Ureter (tissue), 1 donor: Measurements from ENCODE around the gene HS6ST3. TPM values are rescaled to one million over a fixed set of nuclear protein-coding genes. Genes with fewer than 3 reads are reported as not detected.
A peak's percentile ranks its signal among the peaks of the same experiment; 100 is the strongest.

Source experiments
- DNase-seq: peaks from one replicate; pipeline ENCODE4 v3.0.0-alpha.2; 2020; ENCODE audit warnings: low spot score
- total RNA-seq: library from RNA; stranded (reverse); gene quantifications from one replicate; pipeline ENCODE4 v1.2.4, GENCODE V29; 2023
- donor health status: DM: yes; HTN: yes; CAD: no.

HS6ST3 gene
- total RNA-seq, 1 donor from 2014 or later: 4.4 TPM

DNA sequence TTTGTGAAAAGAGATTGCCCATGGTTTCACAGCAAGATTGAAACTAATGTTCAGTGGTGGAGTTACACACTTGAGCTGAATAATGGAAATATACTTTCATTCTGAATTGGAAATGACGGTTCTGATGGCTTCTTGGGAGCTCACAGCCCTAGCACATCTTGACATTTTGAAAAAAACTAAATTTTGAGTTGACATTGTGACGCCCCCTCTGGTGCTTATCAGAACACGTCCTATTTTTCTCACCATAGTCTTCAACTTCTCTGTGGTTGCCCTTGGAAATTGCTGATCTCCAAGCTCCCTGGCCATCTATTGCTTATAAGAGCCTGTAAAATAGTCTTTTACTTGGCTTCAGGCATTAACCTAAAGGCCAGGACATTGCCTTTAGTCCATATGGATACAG, 702.3 kb downstream of the HS6ST3 start:
- no peak for DNase-seq

DNA sequence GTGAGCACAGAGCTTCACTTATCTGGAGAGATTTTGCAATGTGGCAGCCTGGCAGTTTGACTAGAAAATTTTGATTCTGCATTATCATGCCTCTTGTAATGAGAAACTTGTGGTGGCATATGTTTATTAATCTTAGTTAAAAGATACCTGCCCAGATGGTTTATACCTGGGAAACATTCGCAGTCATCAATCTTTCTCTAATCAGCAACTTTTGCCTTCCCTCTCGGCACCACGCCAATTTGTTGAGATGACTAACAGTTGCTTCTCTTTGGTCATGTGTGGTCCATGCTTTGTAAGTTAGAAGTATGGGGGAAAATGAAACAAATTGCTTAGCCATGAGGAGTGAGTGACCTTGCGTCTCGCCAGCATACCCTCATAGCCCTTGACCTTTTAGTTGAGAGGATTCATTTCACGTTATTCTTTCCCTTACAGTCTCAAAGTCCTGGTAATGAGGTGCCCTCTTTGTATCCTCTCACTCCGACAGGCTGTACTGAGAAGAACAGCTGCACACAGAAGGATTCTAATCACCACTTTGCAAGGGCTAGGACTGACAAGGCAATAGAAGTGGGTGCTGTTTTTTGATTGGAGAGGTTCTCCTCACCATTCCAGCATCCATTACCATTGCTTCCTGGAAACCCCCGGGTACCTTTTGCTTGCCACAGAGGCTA, 703.0 kb downstream of the HS6ST3 start:
- peak; percentile 45 for DNase-seq

DNA sequence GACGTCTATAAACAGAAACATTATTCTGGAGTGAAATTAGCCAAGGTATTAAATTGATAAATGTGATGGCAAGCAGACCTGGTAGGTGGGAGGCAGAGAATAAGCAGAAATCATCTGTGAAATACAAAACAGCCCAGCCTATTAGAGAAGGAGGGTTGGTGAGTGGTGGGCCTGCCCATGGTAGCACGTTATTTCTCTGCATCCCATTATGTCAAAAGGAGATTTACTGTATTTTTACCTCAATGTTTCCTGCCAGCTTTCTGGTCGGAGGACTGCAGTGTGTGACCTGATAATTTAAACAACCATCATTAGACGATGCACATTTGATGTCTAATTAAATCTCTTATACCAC, 703.5 kb downstream of the HS6ST3 start:
- DNase-seq: no peak

DNA sequence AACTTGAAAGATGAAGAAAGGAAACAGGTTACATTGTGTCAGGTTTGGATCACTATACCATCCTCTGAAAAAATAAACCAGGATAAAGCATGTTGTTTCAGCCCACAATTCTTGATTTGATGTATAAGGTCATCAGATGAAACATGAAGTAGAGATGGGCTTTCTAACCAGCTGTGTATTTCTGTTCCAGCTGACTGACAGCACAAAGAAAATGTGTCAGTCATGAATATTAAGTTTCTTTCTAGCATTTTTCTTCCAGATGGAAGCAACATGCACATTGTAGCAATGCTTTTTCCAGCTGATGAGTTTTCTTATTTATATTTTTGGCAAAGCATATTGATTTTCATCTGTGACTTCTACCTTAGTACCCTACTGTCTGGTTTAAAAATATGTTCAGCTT, 704.8 kb downstream of the HS6ST3 start:
- no peak for DNase-seq

DNA sequence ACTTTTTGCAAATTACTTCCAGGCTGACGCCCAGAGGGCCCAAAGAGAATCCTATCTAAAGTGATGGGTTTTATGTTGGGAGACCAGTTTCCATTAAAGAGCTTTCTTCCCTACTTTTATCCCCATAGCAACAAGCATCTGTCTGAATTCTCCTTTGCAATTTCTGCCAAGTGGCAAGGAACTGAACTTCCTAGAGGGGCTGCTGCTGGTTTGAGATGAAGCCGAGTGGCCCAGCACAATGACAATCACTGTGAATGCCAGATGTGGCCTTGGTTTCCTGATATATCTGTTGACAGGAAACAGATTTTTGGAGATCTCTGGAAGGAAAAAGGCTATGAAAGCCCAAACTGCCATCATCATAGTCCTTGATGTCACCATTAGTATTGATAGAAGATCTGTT, 705.8 kb downstream of the HS6ST3 start:
- DNase-seq: no peak

DNA sequence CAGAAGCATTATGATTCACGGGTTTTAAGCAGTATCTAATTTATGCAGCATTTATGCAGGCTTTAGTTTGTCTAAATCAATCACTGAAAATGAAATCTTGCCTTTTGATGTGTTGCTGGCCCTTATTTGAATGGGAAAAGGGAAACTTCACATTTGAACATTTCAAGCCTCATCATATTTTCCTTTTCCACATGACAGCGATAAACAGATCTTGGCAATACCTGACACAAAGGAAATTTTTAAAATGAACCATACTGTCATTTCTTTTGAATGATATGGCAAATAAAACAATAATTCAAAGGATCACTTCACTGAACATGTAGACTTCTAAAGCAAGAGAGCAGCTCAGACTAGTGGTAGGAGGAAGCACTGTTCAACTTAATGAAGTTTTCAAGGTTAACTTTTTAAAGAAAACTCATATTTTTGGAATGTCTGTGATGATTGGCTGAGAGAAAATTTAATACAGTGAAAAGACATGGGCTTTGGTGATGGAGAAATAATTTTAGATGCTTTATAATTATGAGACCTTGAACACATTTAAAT, 706.3 kb downstream of the HS6ST3 start:
- no peak for DNase-seq

DNA sequence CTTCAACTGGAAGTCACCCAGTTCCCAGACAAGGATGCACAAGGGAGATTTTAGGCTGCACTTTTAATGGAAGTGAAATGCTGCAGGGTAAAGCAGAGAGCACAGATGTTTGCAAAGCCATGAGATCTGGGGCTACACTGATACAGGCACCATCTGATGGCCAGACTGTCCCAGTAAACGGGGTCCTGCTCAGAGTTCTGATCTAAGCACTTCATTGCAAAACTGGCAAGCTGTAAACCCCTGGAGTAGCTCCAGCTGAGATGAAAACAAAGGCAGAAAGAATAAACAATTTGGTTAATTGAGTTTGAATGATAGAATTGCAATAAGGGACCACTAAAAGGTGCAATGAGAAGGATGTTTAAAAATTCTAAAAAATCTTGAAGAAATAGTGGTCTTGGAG, 707.2 kb downstream of the HS6ST3 start:
- DNase-seq: no peak

DNA sequence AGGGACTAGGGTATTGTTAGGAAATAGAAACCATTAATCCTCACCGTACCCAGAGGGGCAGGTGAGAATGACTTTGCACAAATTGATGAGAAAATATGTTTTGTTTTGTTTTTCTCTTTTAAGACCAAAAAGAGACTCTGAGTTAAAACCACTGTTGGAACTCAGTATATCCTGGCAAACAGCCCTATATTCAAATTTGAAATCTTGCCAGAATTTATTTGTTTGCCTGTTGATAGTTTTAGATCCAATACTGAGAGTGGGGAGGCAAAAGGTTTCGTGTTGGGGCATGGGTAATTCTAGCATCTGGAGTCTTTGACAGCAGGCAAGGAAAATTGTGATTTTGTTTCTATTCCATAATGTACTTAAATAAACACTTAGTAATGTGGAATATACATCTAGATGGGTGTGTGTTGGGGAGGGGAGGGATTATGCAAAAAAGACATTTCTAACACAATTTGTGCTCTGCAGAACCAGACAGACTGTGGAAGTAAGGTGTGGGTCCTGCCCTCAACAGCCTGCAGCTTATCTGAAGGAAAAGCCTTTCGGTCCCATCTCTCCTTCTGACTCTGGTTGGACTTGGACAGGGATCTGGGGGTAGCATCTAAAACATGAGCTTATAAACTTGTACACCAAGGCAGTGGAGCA, 713.7 kb downstream of the HS6ST3 start:
- no peak for DNase-seq

DNA sequence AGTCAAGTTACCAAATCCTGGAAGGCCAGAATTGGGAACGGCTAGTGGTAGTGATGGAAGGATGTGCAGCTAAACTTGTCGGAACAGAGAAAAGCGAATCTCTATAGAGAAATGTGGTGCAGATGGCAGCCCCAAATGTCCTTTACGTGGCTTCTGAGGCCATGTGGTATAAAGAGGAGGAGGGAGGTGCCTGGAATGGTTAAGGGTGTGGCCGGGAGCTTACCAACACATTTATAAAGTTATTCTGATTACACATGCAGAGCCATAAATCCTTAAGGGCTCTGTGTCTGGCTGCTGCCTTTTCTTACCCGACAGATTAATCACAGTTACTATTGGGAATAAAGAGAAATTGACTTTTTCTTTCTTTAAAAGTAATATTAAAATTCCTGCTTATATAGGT, 714.3 kb downstream of the HS6ST3 start:
- DNase-seq: no peak

DNA sequence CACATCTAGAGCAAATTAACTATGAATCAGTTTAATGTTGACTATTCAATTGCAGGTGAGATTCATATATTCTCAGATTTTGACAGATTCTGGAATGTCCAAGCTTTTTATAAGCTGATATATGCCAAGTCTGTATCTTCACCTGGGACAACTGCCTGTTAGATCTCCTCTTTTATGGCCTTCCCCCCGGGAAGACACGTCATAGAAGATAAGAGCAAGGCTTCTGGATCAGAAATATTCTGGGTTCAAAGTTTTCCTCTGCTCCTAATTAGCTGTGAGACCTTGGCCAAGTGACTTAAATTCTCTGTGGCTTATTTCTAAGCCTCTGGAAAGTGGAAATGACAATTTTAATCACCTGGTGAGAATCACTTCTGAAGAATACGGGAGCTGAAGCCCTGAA, 716.8 kb downstream of the HS6ST3 start:
- DNase-seq: no peak

DNA sequence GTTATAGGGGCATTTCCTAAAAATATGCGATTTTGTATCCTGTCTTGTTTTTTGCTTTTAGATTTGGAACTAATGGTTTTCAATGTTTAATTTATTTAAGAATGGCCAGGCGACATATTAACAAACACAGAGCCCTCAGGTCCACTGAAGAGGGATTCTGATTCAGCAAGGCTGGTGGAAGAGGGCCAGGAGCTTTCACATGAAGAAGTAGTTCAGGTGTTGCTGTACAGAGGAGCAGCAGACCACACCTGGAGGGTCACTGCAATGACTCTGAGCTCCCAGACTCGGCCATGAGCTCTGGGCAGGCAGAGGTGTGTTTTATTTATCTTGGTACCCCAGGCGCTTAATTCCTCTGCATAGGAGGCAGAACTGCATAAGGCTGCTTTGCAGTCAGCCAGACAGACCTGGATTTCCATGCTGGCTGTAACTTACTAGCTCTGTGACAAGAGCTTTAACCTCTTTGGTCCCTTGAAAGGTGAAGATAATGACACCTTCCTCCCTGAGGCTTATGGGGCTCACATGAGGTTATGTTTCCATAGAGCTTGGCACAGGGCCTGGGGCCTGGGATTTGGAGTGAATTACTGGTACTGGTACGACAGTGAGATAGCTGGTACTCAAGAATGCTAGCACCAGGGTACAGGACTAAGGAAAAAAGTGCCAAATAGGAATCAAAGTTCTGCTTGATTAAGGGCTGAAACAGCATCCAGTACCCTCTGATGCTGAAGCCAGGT, 719.6 kb downstream of the HS6ST3 start:
- no peak for DNase-seq

DNA sequence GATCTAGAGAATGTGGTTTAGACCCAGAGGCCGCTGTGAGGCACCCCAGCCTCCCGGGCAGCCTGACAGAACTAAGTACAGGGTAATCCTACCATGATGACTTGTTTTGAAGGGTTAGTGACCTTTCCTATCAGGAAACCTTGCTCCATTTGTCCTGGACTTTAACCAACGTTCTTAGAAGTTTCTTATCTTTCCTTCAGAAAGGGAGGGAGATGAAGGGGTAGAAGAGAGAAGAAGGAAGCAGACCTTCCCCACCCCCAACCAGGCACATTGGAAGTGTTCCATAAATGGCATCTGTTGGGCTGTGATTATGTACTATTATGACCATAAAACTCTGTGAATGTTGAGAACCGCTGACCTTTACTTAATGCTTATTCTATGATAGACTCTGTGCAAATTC, 720.2 kb downstream of the HS6ST3 start:
- DNase-seq: no peak

DNA sequence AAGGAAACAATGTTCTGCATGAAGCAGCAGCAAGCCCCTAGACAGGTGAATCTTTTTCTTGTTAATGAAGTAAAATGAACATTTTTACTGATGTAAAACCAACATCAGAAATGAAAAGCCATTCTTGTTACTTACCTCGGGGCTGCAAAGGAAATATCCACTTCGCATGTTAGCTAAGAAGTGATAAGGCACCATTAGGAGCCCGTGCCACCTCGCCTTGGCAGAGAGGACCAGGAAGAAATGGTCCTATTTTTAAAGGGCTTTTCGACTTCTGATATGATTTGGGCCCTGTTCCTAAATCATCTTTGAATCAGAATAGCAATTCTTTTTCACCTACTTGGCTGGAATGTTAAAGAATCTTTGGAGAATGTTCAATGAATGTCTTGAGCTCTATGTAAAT, 721.1 kb downstream of the HS6ST3 start:
- no peak for DNase-seq

DNA sequence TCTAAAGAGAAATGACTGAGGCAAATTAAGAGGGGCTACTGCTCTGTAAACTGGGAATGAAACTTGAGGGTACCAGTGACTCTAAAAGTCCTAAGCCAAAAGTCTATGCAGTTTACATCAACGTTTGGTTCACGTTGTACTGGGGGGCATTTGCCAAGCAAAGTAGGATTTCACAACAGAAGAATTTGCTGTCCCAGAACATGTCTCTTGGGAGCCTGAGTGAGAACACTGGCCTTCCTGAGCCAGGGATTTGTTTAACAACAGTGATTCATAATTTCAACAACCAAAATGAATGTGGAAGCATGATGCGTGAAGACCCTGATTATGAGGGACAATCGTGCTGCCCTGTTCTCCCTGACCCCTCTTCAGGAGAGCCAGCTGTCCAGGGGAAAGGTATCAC, 726.4 kb downstream of the HS6ST3 start:
- no peak for DNase-seq

DNA sequence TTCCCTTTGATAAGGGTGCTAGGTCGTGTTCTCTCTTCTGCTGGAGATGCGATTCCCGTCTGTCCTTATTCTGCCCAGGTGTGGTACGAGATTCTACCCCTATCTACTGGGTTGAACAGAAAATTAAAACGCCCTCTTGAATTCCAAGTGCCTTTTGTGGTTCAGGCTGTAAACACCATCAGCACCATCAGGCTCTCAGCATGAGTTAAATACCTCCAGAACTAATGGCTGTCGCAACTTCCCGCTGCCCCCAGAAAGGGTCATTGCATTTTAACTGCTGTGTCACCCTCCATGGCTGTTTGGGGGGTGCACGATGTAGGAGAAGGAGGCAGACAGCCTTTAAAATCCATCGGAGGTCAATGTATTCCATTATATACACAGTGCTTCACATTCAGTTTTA, 727.0 kb downstream of the HS6ST3 start:
- DNase-seq: no peak

DNA sequence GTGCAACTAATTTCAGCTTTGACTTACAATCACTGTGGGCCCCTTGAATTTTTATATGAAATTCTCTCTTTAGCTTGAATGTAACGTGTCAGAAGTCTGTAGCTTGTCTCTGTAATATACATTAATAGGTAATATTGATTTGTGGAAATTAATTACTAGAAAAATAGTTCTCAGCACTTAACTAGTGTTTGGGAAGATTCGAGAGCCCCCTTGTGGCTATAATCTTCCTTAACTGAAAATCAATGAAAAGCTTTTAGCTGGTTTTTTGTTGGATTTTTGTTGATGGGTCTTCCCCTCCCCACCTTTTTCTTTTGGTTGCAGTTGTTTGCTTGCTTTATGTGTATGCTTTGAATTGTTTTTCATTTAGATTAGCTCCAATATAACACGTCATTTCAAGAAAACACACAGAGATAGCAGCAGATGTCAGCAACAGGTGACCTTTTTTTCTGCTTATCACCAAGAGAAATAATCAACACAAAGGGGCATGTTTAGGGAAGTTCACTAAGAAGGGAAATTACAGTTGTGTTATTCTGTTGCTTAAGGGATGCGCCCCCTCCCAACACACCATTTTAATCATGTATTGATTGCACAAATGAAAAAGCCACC, 727.5 kb downstream of the HS6ST3 start:
- DNase-seq: no peak

DNA sequence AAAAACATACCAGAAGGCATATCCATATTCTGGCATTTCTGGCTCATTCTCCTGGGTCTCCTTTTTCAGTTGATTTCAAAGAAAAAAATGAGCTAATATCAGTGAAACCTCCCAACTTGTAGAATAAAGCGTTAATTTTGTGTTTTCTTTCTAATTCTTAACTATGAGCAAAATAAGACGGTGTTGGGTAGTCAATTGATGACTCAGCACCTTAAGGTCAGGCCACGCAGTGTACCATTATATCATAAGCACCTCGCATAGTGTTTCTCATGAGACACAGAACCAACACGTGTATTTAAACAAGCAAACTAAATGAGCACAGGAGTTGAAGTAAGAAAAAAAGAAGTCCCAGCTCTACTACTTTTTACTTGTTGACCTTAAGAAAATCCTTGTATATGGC, 729.5 kb downstream of the HS6ST3 start:
- DNase-seq: no peak

DNA sequence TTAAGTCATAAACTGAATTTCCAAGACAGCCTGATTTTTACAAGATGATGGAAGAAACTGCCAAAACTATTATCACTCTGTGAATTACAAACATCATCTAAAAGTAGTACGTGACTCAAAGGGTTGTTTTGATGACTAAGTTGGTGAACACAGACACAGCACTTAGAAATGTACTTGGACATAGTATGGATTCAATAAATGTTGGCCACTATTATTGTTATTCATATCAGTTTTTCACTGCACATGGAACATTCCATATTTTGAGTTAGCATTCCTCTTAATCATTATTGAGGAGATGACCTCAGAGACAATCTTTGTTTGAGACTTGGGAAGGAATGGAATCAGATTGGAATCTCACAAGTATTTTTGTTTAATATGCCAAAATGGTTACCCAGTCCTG, 731.5 kb downstream of the HS6ST3 start:
- DNase-seq: no peak

DNA sequence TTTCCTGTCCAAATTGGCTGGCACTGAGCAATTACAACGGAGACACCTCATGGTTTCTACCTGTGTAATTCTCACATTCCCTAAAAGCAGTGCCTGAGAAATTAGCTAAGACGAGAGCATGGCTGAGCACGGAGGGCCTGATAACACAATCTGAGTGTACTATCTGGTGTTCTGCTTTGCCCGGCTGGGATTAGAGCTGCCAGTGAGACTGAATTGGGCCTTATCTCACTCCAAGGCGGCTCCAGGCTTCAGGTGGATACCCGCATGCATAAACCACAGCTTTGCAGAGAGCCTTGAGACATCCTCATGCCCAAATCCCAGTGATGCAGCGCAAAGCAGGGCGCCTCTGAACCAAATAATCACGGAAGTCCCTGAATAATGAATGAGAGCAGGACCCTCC, 732.1 kb downstream of the HS6ST3 start:
- no peak for DNase-seq

DNA sequence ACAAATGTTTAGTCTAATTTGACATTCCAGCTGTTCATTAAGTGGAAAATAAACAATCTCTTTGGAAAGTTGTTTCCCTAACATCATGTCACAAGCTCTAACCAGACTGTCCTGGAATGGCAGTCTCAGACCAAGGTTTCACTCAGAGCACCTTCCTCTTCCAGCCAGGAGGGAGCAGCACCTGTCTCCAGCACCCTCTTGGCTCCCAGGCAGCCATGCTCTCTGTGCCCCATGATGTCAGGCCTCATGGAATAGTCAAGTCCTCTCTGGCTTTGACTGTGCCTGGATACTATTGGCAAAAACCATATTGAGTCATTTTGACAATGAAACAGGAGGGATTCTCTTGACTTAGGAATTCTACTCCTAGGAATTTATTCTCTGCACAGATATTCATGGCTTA, 733.0 kb downstream of the HS6ST3 start:
- DNase-seq: no peak

DNA sequence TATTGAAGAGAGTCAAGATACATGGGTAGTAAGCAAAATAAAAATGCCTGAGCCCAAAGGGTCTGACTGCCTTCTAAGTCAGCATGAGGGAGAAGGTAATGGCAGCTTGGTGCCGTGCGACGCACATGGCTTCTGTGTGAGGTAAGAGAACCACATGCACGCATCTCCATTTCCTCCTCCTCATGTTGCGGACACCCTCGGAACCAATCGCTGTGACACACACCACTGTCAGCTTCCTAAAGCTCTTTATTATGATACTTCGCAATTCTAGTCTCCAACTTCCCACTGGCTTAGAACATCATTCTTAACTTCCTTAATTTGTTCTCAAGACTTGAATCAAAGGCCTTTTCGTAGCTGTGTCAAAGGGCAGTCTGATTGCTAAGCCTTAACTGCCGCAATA, 734.2 kb downstream of the HS6ST3 start:
- no peak for DNase-seq

DNA sequence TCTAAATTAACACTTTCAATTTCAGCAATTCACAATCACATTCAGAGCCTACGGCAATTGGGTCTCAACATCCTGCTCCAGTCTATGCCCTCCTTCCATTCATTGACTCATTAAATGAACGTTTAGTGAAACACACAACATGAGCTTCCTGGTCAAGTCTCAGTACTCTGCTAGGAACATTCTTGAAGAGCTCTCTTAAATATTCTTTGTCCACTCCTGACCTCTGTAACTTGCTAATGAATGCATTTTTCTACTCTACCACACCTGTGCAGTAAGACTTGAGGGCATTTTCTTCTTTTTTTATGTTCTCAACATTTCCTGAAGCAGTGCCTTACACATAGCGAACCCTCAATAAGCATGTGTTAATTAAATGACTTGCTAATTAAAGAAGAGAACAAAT, 735.7 kb downstream of the HS6ST3 start:
- DNase-seq: no peak

DNA sequence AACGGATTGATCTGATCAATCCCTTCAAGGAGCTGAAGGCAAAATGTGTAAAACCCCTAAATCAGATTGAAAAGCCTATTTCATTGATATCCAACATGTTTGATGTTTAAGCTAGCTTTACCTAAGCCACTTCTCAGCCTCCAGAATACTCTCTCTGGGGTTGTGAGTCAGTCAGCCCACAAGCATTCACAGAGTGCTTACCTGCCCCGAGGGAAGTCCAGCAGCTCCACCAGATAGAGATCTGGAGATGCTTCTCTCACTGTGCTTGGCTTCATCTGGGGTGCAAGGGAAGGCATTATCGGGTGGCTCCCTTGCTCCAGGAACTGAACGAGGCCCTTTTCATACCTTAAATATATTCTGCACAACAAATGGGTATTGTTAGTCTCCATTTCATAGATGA, 744.7 kb downstream of the HS6ST3 start:
- DNase-seq: no peak
